ENCODE results near the gene SULT1C3.

The SULT1C3 gene

DNA sequence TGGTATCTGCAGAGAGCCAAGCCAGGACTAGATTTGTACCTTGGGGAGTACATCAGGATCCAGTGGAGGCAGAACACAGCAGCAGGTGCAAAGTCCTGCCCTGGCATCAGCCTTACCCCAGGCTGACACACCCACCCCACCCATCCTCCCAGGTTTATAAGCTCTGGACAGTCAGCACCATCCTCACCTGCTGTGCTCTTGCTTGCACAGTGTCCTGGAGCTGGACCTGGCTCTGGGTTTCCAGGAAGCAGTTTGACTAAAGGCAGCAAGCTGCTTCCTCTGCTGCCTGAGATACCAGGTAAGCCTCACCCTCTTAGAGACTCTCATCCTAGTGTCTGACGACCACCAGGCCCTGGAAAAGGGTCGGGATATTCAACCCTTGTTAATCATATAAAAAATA, at the start of gene SULT1C3:
Gene SULT1C3 (plus strand): TSS at position 183 of the 400 bp plus-strand sequence. CDS start 7,227 bp downstream, outside the sequence.
- in situ Hi-C loops (cut with MboI; ENCODE audit: low sequenced_read_pairs): no loop called here

DNA sequence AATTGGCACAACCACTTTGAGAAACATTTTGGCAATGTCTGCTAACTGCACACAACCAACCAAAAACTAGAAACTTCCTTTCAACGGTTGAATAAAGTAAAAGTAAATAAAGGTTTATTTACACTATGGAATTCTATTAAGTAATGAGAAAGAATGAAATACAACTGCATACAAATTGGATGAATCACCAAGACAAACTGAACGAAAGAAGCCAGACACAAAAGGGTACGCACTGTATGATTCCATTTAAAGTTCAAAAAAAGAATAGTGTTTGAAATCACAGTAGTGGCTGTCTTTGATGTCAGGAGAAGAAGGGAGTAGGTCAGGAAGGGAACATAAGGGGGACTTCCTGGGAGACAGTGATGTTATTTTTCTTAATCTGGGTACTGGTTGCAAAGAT, 46.5 kb upstream of the SULT1C3 start:
- in situ Hi-C loops (cut with MboI; ENCODE audit: low sequenced_read_pairs): no loop called here

DNA sequence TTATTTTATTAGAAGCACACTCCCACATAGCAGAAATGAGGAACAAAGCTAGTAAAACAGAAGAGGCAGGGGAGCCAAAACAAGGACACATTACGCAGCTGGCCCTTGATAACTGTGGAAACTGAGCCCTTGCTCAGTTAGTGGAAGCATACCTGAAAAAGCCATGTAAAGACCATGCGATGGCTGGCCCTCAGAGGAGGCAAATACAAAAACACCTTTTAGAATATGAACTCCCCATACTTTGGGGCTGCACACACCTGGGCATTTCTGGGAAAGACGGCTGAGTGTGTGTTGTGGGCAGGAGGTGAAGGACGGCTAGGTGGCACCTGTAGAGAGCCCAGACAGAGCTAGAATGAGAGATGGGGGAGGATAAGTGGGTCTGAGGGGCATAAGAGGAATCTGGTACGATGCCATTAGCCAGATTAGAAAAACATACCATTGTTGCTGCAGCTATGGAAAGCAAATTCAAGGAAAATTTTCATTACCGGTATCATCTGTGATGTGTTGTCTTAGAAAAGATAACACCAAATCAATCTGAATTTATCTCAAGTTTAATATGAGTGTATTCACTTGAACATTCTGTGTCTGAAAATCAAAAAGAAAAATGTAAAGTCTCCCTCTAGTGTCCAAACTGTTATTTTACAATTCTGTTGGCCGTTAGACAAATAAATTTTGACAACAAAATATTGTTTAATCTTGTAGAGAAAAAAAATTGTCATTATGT, 45.2 kb upstream of the SULT1C3 start:
- in situ Hi-C loops (cut with MboI; ENCODE audit: low sequenced_read_pairs): no loop called here

DNA sequence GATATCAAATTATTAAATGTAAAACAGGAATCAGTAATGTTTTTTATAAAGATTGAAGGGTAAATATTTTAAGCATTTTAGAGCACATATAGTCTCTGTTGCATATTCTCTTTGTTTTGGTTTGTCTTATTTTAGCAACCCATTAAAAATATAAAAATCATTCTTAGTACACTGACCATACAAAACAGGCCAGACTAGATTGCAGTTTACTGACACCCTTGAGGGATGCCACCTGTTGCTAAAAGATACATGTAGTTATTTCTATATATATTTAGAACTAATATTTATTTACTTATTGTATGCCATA, 44.7 kb upstream of the SULT1C3 start:
- in situ Hi-C loops (cut with MboI; ENCODE audit: low sequenced_read_pairs): no loop called here

DNA sequence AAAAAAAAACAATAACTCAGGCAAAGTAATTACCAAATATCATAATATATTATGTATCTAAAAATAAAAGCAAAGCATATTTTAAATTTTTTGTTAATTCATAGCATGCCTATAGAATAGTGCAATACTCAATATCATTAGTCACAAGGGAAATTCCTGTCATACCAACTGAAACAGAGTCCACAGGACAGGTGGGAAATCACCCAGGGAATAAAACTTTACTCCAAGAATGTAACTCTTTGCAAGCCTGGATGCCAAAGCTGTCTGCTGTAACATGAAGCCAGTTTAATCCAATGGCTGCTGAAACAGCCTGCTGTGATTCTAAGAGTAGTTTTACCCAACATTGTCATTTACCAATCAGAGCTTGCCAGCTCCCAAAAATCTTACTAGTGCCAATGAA, 40.0 kb upstream of the SULT1C3 start:
- in situ Hi-C loops (cut with MboI; ENCODE audit: low sequenced_read_pairs): no loop called here

DNA sequence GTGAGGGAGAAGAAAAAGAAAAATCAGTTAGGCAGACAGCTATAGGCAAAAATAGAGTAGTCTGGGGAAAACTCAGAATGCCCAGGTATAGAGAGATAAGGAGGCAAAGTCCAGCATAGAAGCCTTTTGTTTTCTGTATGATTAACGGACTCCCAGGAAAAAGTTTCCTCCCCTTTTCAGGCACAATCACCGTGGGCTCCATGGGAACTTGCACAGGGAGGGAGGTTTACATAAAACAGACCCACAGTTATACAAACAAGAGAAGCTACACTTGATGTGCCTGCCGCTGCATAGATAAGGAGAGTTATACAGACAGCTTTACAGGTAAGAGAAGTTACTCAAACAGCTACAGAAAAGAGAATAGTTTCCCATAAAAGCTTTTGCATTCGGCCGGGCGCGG, 39.2 kb upstream of the SULT1C3 start:
- in situ Hi-C loops (cut with MboI; ENCODE audit: low sequenced_read_pairs): no loop called here

DNA sequence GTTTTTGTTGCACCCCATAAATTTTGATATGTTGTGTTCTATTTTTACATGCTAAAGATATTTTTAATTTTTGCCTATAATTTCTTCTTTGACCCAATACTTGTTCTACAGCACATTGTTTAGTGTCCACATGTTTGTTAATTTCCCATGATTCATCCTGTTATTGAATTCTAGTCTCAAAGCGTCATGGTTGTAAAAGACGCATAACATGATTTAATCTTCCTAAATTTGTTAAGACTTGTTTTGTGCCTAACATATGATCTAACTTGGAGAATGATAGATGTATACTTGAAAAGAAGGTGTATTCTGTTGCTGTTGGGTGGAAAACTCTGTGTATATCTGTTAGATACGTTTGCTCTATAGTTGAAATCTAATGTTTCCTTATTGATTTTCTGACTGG, 27.1 kb upstream of the SULT1C3 start:
- in situ Hi-C loops (cut with MboI; ENCODE audit: low sequenced_read_pairs): no loop called here

DNA sequence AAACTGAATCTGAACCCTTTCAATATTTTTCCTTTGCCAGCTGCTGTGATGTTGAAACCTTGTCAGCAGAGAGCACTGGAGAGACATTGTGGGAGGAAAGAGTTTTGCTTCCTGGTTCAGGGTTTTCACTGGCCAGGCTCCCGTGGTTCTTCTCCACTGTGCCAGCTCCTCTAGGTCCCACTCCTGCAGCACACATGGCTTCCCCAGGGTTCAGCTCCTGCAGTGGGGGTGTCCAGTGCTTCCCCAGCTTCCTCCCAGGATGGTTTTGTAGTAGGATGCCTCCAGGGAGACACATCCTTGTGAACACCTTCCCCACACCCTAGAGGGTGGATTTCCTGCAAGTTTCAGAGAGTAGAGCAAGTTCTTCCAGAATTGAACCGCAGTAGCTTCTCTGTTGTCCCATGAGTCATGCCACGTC, 24.0 kb upstream of the SULT1C3 start:
- in situ Hi-C loops (cut with MboI; ENCODE audit: low sequenced_read_pairs): no loop called here

DNA sequence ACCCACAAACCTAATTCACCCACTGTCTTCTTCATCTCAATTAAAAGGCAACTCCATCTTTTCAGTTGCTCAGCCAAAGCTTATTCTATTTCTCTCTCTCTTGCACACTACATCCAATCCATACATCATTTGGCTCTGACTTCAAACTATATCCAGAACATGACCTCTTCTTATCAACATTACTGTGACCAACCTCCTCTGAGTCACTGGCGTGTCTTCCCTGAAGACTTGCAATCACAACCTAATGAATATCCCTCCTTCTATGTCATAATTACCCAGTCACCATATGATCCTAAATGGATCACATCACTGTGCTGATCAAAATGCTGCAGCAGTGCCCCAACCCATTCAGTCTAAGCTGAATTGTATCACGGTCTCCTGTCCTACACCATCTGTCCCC, 22.6 kb upstream of the SULT1C3 start:
- in situ Hi-C loops (cut with MboI; ENCODE audit: low sequenced_read_pairs): no loop called here

DNA sequence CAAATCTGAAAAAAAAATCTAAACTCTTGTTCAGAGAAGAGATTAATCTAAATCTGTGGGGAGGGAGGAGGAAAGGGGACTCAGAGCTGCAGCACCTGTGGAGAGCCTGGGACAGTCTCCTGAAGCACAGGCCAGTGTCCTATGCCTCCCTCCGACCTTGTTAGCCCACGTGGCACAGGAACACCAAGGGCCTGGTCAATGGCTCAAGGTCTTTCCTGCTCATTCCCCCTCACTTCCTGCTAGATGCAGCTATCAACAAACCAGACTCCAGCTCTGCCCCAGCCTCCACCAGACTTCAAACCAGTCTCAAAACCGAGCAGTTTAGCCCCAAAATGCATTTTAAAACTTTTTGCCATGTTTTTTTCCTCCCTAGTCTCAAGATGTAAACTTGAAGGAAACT, 20.1 kb upstream of the SULT1C3 start:
- in situ Hi-C loops (cut with MboI; ENCODE audit: low sequenced_read_pairs): no loop called here

DNA sequence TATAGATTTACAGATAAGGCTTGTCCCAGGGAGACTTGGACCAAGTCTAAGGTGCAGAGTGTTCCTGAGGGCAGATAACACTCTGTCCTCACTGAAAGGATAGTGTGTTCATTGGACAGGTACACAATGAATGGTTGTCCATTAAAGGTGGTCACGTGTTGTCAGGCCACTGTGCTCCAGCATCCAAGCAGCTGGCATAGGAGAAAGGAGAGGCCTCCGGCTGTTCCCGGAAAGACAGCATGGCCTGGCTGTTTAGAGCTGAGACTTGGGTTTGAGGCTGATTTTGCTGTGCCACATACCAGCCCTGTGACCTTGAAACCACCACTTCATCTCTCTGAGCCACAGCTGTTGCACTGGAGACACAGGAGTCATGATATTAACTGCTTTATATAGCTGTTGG, 19.6 kb upstream of the SULT1C3 start:
- in situ Hi-C loops (cut with MboI; ENCODE audit: low sequenced_read_pairs): no loop called here

DNA sequence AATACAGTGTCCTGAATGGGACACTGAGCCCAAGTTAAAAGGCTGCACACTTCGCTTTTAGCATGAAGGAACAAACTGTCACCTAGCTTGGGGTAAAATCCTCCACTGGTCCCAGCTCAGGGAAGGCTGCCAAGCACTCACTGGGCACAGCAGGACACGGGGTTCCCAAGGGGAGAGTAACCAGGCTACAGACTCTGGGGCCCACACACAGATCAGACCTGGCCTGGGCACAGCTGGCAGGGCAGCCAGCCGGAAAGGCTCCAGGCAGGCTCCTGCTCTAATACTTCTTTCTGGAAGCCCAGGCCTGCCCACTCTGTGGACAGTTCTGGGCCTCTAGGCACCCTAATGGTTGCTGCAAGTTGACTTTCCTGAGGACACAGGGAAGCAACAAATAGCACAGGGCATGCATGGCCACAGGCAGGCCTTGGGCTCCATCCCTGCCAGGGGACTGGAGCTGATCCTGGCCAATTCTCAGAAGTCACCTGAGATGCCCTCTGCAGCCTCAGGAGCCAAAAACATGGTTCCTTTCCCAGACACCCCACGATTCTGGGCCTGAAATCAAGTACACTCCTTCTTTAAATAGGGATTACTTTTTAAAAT, 18.7 kb upstream of the SULT1C3 start:
- in situ Hi-C loops (cut with MboI; ENCODE audit: low sequenced_read_pairs): no loop called here

DNA sequence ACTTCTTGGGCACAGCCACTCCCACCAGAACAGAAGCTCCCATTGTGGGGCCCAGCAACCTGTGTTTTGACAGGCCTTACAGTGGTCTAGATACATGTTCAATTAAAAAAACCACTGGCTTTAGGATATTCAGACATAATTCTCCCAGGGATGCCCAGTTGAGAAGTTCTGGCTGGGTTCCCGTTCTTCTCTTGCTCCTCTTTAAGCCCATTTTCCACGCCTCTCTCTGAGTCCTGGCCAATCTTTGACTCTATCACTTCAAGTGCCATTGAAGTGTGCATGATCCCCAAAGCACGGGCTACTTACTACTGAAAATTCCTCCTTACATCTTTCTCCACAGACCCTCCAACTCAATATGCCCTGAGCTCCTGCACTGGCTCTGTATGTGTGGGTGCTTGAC, 17.5 kb upstream of the SULT1C3 start:
- in situ Hi-C loops (cut with MboI; ENCODE audit: low sequenced_read_pairs): no loop called here

DNA sequence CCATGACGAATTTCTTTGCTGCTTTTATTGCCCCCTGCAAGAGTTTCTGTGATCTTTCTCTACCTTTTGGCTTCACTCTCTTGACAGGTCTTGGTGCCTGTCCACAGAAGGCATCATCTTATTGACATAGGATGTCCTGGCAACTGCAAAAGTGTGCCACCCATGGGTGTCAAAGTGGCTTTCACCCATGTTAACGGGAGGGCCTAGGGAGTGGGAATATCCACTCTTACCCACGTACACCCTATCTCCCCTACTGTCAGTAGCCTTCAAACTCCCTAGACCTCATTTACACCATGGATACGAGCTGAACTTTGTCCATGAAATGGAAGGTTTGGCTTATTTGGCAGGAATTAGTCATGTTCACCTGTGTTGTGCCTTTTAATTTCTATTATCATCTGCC, 16.2 kb upstream of the SULT1C3 start:
- in situ Hi-C loops (cut with MboI; ENCODE audit: low sequenced_read_pairs): no loop called here

DNA sequence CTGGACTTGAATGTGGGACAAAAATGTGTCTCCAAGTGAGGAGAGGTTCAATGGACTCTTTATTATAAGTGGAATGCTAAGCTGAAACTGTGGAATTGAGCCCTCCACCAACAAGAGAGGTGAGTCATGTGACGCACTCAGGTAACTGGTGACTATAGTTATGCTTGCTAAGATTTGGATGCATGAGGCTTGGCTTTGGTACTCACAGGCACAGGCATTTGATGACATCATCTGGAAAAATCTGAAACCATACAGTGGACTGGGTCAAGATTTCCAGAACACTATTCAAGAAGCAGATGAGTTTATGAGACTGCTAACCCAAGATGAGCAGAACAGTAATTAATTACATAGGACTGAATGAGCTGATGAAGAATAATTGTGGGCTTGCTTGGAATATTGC, 15.7 kb upstream of the SULT1C3 start:
- in situ Hi-C loops (cut with MboI; ENCODE audit: low sequenced_read_pairs): no loop called here

DNA sequence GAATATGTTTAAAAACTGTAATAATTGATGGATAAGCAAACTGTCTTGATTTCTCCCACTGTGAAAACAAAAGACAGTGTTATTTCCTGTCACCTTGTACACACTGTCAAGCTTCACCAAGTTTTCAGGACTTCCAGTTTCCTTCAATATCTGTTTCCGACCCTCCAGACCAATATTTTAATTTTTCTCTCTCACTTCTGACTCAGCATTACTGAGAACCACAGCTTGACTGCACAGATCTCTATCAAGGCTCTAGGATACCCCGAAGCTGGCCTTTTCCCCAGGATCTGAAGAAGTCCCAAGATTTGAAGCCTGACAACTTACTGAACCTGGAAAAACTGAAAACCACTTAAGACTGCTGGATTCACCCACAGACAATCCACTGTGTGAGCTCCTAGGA, 13.2 kb upstream of the SULT1C3 start:
- in situ Hi-C loops (cut with MboI; ENCODE audit: low sequenced_read_pairs): no loop called here

DNA sequence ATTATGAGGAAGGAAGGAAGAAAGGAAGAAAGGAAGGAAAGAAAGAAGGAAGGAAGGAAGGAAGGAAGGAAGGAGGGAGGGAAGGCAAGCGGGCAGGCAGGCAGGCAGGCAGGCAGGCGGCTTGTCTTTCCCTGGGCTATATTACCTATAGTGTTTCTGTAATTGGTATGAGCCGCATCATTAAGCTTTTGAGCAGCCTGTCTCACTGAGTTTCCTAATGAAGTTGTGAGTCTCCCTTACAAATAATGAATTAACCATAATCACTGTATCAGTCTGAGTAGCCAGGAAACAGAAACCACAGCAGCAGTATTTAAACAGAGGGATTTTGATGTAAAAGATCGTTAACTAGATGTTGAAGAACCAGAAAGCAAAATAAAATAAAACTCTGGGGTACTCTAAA, 11.8 kb upstream of the SULT1C3 start:
- in situ Hi-C loops (cut with MboI; ENCODE audit: low sequenced_read_pairs): no loop called here

DNA sequence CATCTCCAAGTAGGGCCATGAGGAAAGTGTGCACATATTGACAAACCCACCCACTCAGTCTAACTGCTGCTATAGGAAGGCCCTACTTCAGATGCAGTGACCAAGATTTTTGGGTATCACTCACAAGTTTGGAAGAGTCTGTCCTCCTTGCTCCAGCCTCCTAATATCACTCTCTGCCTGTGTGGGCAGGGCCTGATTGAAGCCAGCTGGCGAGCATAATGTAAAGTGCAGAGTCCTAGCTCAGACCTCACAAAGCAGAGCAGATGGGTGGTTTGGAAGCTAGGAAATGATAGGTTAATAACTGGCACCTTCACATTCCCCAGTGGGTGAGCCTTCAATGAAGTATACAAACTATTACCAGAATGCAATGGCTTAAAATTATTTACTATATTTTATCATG, 11.2 kb upstream of the SULT1C3 start:
- in situ Hi-C loops (cut with MboI; ENCODE audit: low sequenced_read_pairs): no loop called here

DNA sequence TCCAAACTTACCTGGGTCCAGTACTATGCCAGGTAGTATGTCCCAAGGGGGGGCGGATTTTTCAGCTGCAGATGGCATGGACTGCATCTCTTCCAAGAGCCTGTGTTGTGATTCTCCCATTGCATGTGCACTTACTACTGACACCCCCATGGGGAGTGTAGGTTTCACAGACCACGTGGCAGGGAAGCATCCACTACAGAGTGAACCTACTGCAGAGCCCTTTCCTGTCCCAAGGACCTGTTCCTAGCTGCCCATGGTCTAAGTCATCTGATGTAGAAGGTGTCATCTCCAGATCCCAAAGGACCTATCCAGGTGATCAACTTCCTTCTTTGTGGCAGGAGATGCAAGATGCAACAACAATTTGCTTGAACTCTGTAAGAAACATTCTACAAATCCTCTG, 9.9 kb upstream of the SULT1C3 start:
- in situ Hi-C loops (cut with MboI; ENCODE audit: low sequenced_read_pairs): no loop called here

DNA sequence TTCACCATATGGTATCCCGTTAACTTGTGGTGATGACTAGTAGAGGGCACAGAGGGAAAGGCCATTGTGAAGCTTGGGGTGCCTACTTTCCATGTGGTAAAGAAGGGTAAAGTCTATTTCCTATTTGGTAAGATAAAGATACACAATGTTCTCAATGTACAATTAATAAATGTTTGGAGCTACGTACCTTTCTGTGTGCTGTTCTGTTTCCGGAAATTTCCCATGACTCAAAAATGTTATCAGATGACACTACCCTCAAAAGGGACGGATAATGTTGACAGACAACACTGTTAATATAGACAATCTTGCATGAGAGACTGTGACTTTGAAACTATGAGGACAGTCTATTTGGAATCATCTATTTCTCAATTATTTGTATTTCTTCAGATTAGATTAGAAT, 4.2 kb upstream of the SULT1C3 start:
- in situ Hi-C loops (cut with MboI; ENCODE audit: low sequenced_read_pairs): no loop called here

DNA sequence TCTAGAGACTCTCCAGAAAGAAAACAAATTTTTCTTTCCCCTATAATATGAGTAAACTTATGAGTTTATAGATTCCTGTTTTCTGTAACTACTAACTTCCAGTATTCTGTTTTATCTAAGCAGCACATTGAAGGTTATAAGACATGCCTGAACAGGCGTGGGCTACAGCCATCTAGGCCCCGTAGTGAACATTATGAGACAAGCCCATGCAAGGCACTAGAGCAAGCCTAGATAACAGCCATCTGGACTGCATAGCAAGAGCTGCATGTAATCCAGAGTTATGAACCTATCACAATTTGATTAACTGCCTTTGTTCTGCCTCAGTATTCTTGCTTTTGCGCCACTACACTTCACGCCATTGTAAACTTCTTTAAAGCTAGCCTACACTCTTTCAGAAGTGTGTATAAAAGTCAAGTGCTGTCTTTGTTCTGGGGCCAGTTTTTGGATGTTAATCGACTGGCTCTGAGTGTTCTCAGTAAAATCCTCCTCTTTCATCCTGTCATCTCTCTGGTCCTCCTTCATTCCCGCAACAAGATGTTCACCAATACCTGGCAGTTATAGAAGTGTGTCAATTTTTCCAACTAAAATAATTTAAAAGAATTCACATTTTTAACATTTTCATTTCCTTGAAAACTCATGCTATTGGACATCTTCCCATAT, 3.0 kb upstream of the SULT1C3 start:
- in situ Hi-C loops (cut with MboI; ENCODE audit: low sequenced_read_pairs): no loop called here

DNA sequence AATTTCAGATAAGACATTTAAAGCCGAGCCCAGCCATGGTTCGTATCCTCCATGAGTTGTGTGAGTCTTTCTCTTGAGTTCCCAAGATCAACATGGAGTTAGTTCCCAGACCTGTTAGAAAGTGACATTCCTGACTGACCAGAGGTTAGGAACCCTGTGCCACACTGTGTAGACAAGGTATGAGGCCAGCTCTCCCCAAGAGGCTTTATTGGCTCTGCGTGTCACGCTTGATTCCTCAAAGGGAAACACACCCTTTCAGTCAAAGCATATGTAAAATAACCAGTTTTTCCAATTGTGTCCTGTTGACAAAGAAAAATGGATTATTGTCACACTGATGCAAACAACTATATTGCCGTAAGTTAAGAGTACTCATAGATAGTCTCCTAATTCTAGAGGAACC, 1.2 kb downstream of the SULT1C3 start:
- in situ Hi-C loops (cut with MboI; ENCODE audit: low sequenced_read_pairs): no loop called here

DNA sequence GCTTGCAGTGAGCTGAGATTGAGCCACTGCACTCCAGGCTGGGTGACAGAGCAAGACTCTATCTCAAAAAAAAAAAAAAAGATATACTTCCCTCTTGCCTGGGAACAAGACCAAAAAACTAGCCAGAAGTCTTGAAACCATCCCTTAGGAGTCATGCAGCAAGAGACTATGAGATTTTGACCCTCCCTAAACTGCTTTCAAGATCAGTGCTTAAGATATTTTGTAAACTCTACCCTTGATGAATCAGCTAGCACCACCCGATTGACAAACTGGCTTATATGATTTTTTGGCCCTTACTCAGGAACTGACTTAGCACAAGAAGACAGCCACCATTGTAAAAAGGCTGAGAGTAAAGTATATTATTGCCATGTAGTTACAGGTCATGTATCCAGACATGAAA, 3.8 kb downstream of the SULT1C3 start:
- in situ Hi-C loops (cut with MboI; ENCODE audit: low sequenced_read_pairs): no loop called here
